Hematopoietic multipotent progenitor cell treated with erythropoietin and hydrocortisone succinate and interleukin-3 and kit ligand, for 4 days (in vitro differentiated cells): ENCODE data around the gene NAPG.
"Not testable (repeated sequence)": the region's sequence is repeated elsewhere in the genome, so short reads cannot be mapped to it uniquely, and the experiment has no call there.

Experiments
- DNase-seq: peaks from one replicate; pipeline ENCODE4 v3.0.0-alpha.2; 2015

Gene NAPG

GRCh38 chr18:10588975-10589374 is 63.1 kb downstream of the NAPG start:
- DNase-seq: no peak

- DNase-seq: no peak
Observed at GRCh38 chr18:10590412-10590811, 64.6 kb downstream of the NAPG start.

GRCh38 chr18:10591896-10592295 is 66.1 kb downstream of the NAPG start:
- DNase-seq: no peak

- peak; percentile 65 for DNase-seq
Observed at GRCh38 chr18:10593366-10594022, 67.7 kb downstream of the NAPG start.

GRCh38 chr18:10595917-10596316 is 70.1 kb downstream of the NAPG start:
- DNase-seq: not testable (repeated sequence)

- DNase-seq: not testable (repeated sequence)
Observed at GRCh38 chr18:10597695-10598094, 71.9 kb downstream of the NAPG start.

GRCh38 chr18:10600701-10601100 is 74.9 kb downstream of the NAPG start:
- not testable (repeated sequence) for DNase-seq
